Central memory CD4-positive, alpha-beta T cell (primary cell): ENCODE data around the gene RGS9.
"Not testable (repeated sequence)": the region's sequence is repeated elsewhere in the genome, so short reads cannot be mapped to it uniquely, and the experiment has no call there.

Experiments
- DNase-seq: peaks from one replicate; pipeline ENCODE4 v3.0.0; 2022

RGS9 gene

GRCh38 chr17:65158041-65158440 lies 20.9 kb downstream of the RGS9 start:
- DNase-seq: no peak

- no peak for DNase-seq
Observed at GRCh38 chr17:65158622-65159021, 21.5 kb downstream of the RGS9 start.

GRCh38 chr17:65160516-65160915 lies 23.3 kb downstream of the RGS9 start:
- DNase-seq: no peak

- DNase-seq: peak; percentile 36
Observed at GRCh38 chr17:65163990-65164495, 26.9 kb downstream of the RGS9 start.

- DNase-seq: no peak
Observed at GRCh38 chr17:65166787-65167186, 29.6 kb downstream of the RGS9 start.

GRCh38 chr17:65167566-65167965 lies 30.4 kb downstream of the RGS9 start:
- no peak for DNase-seq

- DNase-seq: no peak
Observed at GRCh38 chr17:65169691-65170090, 32.5 kb downstream of the RGS9 start.

GRCh38 chr17:65170839-65171238 lies 33.7 kb downstream of the RGS9 start:
- DNase-seq: no peak

GRCh38 chr17:65171752-65172151 lies 34.6 kb downstream of the RGS9 start:
- DNase-seq: no peak

- DNase-seq: no peak
Observed at GRCh38 chr17:65172496-65173136, 35.4 kb downstream of the RGS9 start.

GRCh38 chr17:65173284-65173793 lies 36.2 kb downstream of the RGS9 start:
- peak; percentile 81 for DNase-seq

GRCh38 chr17:65173976-65174683 lies 37.0 kb downstream of the RGS9 start:
- DNase-seq: no peak

GRCh38 chr17:65174974-65175373 lies 37.8 kb downstream of the RGS9 start:
- no peak for DNase-seq

GRCh38 chr17:65175952-65176351 lies 38.8 kb downstream of the RGS9 start:
- no peak for DNase-seq

- DNase-seq: no peak
Observed at GRCh38 chr17:65176646-65177409, 39.7 kb downstream of the RGS9 start.

- no peak for DNase-seq
Observed at GRCh38 chr17:65177901-65178300, 40.7 kb downstream of the RGS9 start.

- not testable (repeated sequence) for DNase-seq
Observed at GRCh38 chr17:65180276-65180675, 43.1 kb downstream of the RGS9 start.

- DNase-seq: not testable (repeated sequence)
Observed at GRCh38 chr17:65180752-65181236, 43.6 kb downstream of the RGS9 start.

GRCh38 chr17:65181237-65182061 lies 44.3 kb downstream of the RGS9 start:
- DNase-seq: no peak

GRCh38 chr17:65182233-65182632 lies 45.1 kb downstream of the RGS9 start:
- no peak for DNase-seq

GRCh38 chr17:65183736-65184135 lies 46.6 kb downstream of the RGS9 start:
- DNase-seq: no peak

- no peak for DNase-seq
Observed at GRCh38 chr17:65184235-65184959, 47.2 kb downstream of the RGS9 start.
